ENCODE data around the gene DGKA. TPM values are rescaled to one million over a fixed set of nuclear protein-coding genes. Genes with fewer than 3 reads are reported as not detected.

The DGKA gene
- total RNA-seq, 4 donors from 2014 or later, result 16.1 to 59.5 (median 23.3) TPM

GRCh38 chr12:55908726-55909512, 22.0 kb upstream of the DGKA start:
- TF ChIP-seq CTCF (IDR thresholded peaks at IDR 0.05; ENCODE audit: low read depth), result no peak

GRCh38 chr12:55909513-55909884, 21.5 kb upstream of the DGKA start:
- no peak for TF ChIP-seq CTCF (IDR thresholded peaks at IDR 0.05; ENCODE audit: low read depth)

- no peak for TF ChIP-seq CTCF (IDR thresholded peaks at IDR 0.05; ENCODE audit: low read depth)
Observed at GRCh38 chr12:55912908-55913307, 18.1 kb upstream of the DGKA start.

GRCh38 chr12:55915482-55915859, 15.5 kb upstream of the DGKA start:
- no peak for TF ChIP-seq CTCF (IDR thresholded peaks at IDR 0.05; ENCODE audit: low read depth)

GRCh38 chr12:55922126-55922525, 8.8 kb upstream of the DGKA start:
- TF ChIP-seq CTCF (IDR thresholded peaks at IDR 0.05; ENCODE audit: low read depth), result no peak

GRCh38 chr12:55925371-55925770, 5.6 kb upstream of the DGKA start:
- TF ChIP-seq CTCF (IDR thresholded peaks at IDR 0.05; ENCODE audit: low read depth), result no peak

GRCh38 chr12:55925870-55926737, 4.9 kb upstream of the DGKA start:
- no peak for TF ChIP-seq CTCF (IDR thresholded peaks at IDR 0.05; ENCODE audit: low read depth)
